ENCODE data around the gene SND1. TPM values are rescaled to one million over a fixed set of nuclear protein-coding genes. Genes with fewer than 3 reads are reported as not detected.

Gene SND1
- total and polyA plus RNA-seq, 10 of the 15 experiments (the other 5 are each of a cell fraction or from before 2014, with no cell fraction given), result 52.4 to 270 (median 146) TPM

- peaks cover 0 to under 1% of the 10 kb centered on the region in 2 experiments; a peak in 2 of 4 replicates for H3K36me3 ChIP-seq (ENCODE audit: control insufficient read depth in 2 of 2, insufficient read depth in 2 of 2, low read length in 1 of 2)
- no peak for FAIRE-seq
- CTCF ChIA-PET, result interaction anchor here (0.6 kb wide), 1 partner anchor 13 kb away, joined by 3 read pairs; no protein-coding TSS in a partner anchor
- no peak overlapping the region for H2AFZ ChIP-seq (ENCODE audit: control insufficient read depth, low read depth, low read length)
- SMC1A ChIA-PET (ENCODE audit: uncharacterized antibody, unreplicated experiment), result interaction anchor here (0.8 kb wide), 1 partner anchor 24 kb away, joined by 3 read pairs; no protein-coding TSS in a partner anchor
- H3K4me1 ChIP-seq (ENCODE audit: control insufficient read depth, insufficient read depth, low read length), result peaks cover 7% of the 10 kb centered on the region; the same call in 1 of the 2 replicates
- H4K20me1 ChIP-seq (ENCODE audit: control insufficient read depth, insufficient read depth), result no peaks in the 10 kb centered on the region
- intact Hi-C loops (cut with micrococcal nuclease; ENCODE audit: unreplicated experiment), result no loop called here
- BruUV-seq (replicated peaks), result no TSS peak
- POLR2A ChIA-PET, result interaction anchor here (0.6 to 0.9 kb wide), 3 partner anchors 9 to 636 kb away, joined by 4 to 5 read pairs (median 5); no protein-coding TSS in a partner anchor
- H3K4me2 ChIP-seq (ENCODE audit: control insufficient read depth, insufficient read depth), result no peak overlapping the region
- no peaks in the 10 kb centered on the region; the same call in 1 of the 3 replicates for H3K9me3 ChIP-seq (replicated peaks; ENCODE audit: control insufficient read depth, insufficient read depth, low read length)
- ATAC-seq, result no peak
- in situ Hi-C loops (cut with MboI), result no loop called here
- DNase-seq (ENCODE audit: low read depth, low spot score), result no peak
- RAD21 ChIA-PET (ENCODE audit: unreplicated experiment), result interaction anchor here (1.0 kb wide), 1 partner anchor 51 kb away, joined by 3 read pairs; no protein-coding TSS in a partner anchor
- WGBS (ENCODE audit: insufficient coverage, insufficient replicate concordance, low lambda C conversion rate, missing lambda C conversion rate), result 98% methylated on average over 3 of the region's 3 CpGs
- TF ChIP-seq ESRRA (IDR thresholded peaks at IDR 0.05; ENCODE audit: low read length), result no peak
- TF ChIP-seq MEF2B (IDR thresholded peaks at IDR 0.05; ENCODE audit: partially characterized antibody, poor library complexity, severe bottlenecking), result no peak
- TF ChIP-seq SRF (IDR thresholded peaks at IDR 0.05; ENCODE audit: low read depth in 2 of 2, low read length in 2 of 2), result no peak
- TF ChIP-seq LARP7 (IDR thresholded peaks at IDR 0.05), result no peak
- no peak for TF ChIP-seq RELA (IDR thresholded peaks at IDR 0.05; ENCODE audit: borderline replicate concordance, partially characterized antibody)
- no peak for TF ChIP-seq STAT1 (conservative IDR thresholded peaks at IDR 0.05)
- no peak for TF ChIP-seq SREBF1 (IDR thresholded peaks at IDR 0.05; ENCODE audit: low read length)
- TF ChIP-seq IKZF2 (IDR thresholded peaks at IDR 0.05), result no peak
- TF ChIP-seq IRF3 (IDR thresholded peaks at IDR 0.05), result no peak
- TF ChIP-seq GABPA (IDR thresholded peaks at IDR 0.05; ENCODE audit: low read depth), result no peak
- no peak for TF ChIP-seq JUND (IDR thresholded peaks at IDR 0.05; ENCODE audit: low read depth, low read length)
- no peak for TF ChIP-seq ASH2L (IDR thresholded peaks at IDR 0.05; ENCODE audit: borderline replicate concordance, low read depth)
- TF ChIP-seq EGR1 (IDR thresholded peaks at IDR 0.05; ENCODE audit: borderline replicate concordance in 1 of 2, low read depth in 2 of 2, low read length in 2 of 2), result no peak
- TF ChIP-seq BMI1 (IDR thresholded peaks at IDR 0.05; ENCODE audit: borderline replicate concordance), result no peak
- no peak for TF ChIP-seq MXI1 (IDR thresholded peaks at IDR 0.05; ENCODE audit: low read depth, low read length)
- no peak for TF ChIP-seq NFYA (IDR thresholded peaks at IDR 0.05; ENCODE audit: borderline replicate concordance, low read depth, low read length)
- TF ChIP-seq HSF1 (IDR thresholded peaks at IDR 0.05; ENCODE audit: low read depth, low read length), result no peak
- H3K27me3 ChIP-seq (replicated peaks in 1 of 2; ENCODE audit: control insufficient read depth in 2 of 2, insufficient read depth in 2 of 2, low read length in 1 of 2), result no peaks in the 10 kb centered on the region
- peaks cover 11% of the 10 kb centered on the region for H3K79me2 ChIP-seq (ENCODE audit: control insufficient read depth, insufficient read depth, low read length)
- no peak overlapping the region for H3K4me3 ChIP-seq
- H3K9ac ChIP-seq (ENCODE audit: control insufficient read depth, insufficient read depth, low read length), result no peak overlapping the region
- no peak overlapping the region for H3K27ac ChIP-seq (ENCODE audit: control insufficient read depth, insufficient read depth)
These were observed 221.2 kb downstream of the SND1 start for GRCh38 chr7:127873151-127873550.

Data from GM12878 (cell line).